Activated CD4-positive, CD25-positive, alpha-beta regulatory T cell (primary cell): ENCODE results near the gene ATP5F1A.
"Not testable (repeated sequence)": the region's sequence is repeated elsewhere in the genome, so short reads cannot be mapped to it uniquely, and the experiment has no call there.

Source experiments
- DNase-seq, 4 experiments: peaks; one replicate each; lab custom pipeline; 2025; lab: John Stamatoyannopoulos, UW

Gene ATP5F1A

DNA sequence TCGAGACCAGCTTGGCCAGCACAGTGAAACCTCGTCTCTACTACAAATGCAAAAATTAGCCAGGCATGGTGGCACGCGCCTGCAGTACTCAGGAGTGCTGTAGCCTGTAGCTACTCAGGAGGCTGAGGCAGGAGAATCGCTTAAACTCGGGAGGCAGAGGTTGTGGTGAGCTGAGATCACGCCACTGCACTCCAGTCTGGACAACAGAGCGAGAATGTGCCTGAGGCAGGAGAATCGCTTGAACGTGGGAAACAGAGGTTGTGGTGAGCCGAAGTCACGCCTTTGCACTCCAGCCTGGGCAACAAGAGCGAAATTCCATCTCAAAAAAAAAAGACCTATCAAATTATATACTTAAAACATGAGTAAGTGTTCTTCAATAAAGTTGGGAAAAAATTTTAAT is 50.7 kb downstream of the ATP5F1A start:
- not testable (repeated sequence) for DNase-seq

DNA sequence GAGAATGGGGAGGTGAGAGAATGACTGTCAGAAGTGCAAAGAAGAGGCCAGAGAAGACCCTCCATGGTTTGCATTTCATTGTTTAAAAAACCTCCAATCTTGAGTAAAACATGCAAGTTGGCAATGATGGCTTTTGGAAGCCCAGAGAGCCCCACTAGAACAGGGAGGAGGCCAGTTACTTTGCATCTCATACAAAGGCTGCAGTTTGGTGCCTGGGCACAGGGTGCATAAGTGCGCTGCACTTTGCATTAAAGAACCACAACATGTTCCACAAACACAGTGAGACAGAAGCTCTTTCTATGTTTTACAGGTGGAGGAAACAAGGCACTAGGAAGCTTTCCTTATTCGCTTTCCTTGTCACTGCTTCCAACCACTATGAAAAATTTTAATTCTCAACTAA is 51.4 kb downstream of the ATP5F1A start:
- DNase-seq, result no peak

DNA sequence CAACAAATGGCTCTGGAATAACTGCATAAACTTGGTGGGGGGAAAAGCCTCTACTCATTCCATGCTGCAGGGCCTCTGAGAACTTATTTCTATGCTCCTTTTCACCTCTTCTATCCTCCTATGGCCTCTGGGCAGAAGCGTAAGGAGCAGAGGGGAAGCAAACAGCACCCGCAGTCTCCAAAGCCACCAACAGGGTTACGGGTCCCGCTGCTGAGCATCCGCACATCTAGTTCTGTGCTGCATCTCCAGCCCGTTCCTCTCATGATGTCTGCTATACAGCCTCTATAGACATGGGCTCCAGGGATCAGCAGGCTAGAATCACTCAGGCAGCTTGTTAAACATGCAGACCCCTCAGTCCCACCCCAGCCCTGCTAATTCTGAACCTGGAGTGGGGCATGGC is 52.0 kb downstream of the ATP5F1A start:
- DNase-seq, result no peak

DNA sequence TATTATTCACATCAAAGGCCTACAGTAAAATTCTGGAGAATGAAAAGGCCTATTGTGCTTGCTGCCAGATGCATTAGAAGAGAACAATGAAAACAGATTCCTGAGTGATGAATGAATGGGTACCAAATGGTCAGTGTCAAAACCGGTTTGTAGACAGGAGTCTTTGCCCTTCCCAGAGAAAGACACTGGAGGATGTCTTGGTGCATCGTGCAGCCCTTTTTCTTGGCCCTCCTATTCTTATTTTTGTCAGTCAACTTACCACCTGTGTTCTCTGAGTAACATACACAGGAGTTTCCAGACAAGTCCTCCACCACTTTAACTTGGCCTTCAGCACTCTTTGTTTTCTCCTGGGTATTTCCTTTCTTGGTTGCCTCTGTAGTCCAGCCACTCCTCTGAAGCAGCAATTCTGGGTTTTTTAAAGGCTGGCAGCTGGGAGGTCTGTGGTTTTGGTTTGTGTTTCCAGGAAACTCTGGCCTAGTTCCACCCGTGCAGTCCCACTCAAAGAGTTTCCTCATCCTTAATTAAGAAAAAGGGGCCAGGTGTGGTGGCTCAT is 55.4 kb downstream of the ATP5F1A start:
- no peak for DNase-seq

DNA sequence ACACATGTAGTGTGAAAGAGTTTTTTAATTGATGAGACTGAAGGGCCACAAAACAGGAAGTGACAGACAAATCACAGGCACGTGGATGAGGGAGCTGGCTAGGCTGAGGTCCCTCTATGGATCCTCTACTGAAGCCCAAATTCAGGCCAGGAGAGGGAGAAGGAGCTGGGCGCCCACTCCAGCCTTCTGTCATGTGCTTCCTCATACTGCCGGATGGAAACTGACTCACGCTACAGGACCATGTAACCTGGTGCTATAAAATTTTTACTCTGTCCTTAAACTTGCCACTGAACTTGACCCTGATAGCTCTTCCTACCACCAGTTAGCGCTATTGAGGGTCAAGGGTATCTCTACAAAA is 57.4 kb downstream of the ATP5F1A start:
- no peak for DNase-seq

DNA sequence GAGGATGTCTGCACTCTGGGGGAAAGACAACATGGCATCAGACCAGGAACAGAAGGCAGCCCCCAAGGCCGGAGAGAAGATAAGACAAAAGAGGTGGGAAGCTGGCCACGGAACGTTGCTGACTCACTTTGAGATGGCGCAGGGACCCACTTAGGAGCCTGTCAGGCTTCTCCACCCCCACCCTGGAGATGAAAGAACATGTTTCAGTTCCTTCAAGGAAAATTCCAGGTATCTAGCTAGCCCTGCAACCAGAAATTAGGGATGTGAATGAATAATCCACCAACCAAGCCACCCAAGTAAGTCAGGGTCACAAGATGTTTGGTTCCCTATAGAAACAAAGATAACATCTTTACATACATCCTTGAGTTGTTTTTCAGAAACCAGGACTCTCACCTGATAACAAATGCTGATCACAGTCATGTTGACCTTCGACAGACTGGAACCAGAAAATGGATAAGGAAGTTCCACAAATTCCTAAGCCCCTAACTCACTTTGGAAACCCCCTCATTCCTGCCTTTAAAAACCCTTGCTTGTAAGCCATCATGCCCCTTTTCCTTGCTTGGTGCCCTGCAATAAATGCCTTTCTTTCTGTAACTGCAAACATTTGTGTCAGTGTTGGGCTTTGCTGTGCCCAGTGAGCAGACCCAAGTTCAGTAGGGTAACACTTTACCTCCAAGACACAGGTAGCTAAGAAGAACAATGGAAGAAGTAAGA is 57.9 kb downstream of the ATP5F1A start:
- no peak for DNase-seq

DNA sequence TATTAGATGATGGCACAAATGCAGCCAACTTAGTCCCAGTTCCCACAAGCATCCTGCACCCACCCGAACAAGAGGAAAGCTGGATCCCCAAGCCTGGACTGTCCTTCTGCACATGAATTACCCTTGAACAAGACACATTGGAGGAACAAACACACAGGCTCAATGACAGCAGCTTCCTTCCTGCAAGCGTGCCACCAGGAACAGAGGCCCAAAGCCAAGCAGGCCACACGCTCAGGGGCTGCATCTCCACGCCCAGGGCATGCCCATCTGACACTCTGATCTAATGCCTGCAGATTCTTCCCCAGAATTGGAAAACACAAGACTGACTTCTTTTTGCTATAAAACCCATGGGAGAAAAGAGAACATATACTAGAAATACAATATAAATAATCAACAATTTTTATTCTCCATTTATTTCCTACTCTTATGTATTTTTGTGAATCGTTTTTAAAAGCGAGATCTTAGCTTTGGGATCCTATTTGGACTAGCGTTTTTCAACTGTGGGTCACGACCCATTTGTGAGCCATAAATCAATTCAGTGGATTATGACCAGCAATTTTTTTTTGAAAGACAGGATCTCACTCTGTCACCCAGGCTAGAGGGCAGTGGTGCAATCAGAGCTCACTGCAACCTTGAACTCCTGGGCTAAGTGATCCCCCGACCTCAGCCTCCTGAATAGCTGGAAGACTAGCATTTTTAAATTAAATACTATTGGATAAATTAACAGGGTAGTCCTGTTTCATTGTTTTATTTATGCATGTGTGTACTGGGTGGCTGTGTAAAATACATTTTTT is 60.4 kb downstream of the ATP5F1A start:
- DNase-seq, result no peak

DNA sequence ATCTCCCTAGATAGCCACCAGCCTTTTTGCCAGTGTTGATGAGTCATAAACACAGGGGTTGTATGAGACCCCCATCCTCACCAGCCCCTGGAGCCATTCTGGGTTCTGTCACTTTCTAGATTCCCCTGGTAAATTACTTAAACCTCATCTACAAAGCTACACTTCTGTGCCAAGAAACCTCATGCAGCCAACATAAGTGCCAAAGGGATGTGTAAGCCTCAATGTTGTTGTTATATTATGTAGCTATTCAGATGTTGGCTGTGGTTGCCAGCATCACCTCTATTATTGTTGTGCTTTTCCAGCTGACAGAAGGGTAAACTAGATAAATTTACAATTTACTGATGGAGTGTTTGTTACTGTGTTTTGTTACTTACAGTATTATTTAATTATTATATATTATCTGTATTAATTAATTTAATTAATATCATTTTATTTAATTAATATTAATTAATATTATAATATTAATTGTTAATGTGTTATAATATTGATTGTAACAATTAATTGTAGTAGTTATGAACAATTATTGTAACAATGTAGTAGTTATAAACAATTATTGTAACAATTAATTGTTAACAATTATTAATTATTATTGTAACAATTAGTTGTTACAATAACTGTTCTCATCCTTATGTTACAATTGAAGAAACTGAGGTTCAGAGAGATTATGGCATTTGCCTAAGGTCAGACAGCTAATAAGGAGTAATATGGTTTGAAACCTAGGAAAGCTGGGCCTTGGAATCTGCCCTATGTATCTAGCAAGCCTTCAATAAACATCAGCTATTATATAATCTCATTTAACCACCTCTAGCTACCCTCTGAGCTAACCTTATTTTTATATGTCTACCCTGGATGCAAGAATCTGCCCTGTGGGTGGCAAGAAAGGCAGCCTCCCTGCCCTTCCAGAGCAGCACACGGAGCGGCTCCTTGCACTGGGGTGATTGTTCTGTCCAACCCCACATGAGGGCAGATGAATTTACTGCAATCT is 62.1 kb downstream of the ATP5F1A start:
- no peak for DNase-seq

DNA sequence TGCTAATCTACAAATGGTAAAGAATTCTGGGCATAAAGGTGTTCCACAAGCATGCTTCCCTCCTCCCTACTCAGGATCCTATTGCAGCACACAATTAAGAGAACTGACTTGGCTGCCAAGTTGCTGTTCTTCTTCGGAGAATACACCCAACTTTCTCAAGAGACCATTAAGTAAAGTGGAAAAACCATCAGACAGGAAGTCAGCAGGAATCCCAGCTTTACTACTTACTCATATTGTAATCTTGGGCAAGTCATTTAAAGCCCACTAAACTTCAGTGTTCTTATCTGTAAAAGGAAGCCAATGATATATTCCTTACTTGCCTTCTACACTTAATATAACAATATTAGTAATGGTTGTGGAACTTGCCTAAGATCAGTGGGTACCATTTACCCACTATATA is 63.9 kb downstream of the ATP5F1A start:
- DNase-seq, result no peak

DNA sequence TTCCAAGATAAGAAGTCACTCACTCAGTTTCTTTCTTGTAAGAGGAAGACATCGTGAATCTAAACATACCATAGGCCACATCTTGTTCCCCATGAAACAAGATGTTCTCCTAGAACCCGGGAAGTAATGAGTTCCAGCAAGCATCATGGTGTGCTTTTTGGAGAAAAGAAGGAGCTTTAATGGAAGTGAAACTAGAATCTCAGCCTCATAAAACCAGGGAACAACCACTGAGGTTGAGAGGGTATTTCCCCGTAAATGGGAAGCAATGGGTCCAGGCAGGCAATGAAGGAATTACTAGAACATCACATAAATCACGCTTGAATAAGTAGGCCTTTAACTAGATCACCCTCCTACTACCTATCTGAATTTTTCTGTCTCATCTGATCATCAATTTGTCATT is 66.4 kb downstream of the ATP5F1A start:
- DNase-seq, result no peak
